HFFc6 (cell line): ENCODE measurements around the gene TFIP11. TPM values are rescaled to one million over a fixed set of nuclear protein-coding genes. Genes with fewer than 3 reads are reported as not detected.

Source experiments
- DNase-seq: peaks from one replicate; pipeline ENCODE4 v3.0.0-alpha.2; 2018
- H3K27ac Mint-ChIP-seq: 2 replicates; pipeline ENCODE4 v1.8.0; 2020; ENCODE audit warnings: mild to moderate bottlenecking, mixed read lengths
- H3K27me3 Mint-ChIP-seq: 2 replicates; pipeline ENCODE4 v1.8.0; 2021; ENCODE audit warnings: mild to moderate bottlenecking, moderate library complexity, mixed read lengths; ENCODE audit not compliant: insufficient read depth
- H3K36me3 Mint-ChIP-seq: 2 replicates; pipeline ENCODE4 v1.8.0; 2021; ENCODE audit warnings: low read depth, mixed read lengths
- H3K4me1 Mint-ChIP-seq: 2 replicates; pipeline ENCODE4 v1.8.0; 2020; ENCODE audit warnings: low read depth, mixed read lengths
- H3K4me3 Mint-ChIP-seq: 2 replicates; pipeline ENCODE4 v1.8.0; 2020; ENCODE audit warnings: mild to moderate bottlenecking, moderate library complexity, mixed read lengths
- H3K9me3 Mint-ChIP-seq: 2 replicates; pipeline ENCODE4 v1.8.0; 2020; ENCODE audit warnings: mild to moderate bottlenecking, mixed read lengths
- CTCF ChIP-seq: fragments of 200-600 bp; sonication (generic); IDR thresholded peaks from 2 replicates; pipeline ENCODE4 v1.5.0; 2021; ENCODE audit warnings: antibody characterized with exemption, mild to moderate bottlenecking
- total RNA-seq, 6 experiments: library from RNA; stranded (reverse); fragmentation: NEBNext Ultra II Directional; extraction: Animal tissue kit (Norgen Biotek cat#: 25700); gene quantifications; 2 replicates in 1 of 6; 3 replicates in 5 of 6; pipeline ENCODE4 v1.2.3, GENCODE V29; 2021

TFIP11 gene
- total RNA-seq, 6 experiments from 2014 or later, result 31.4 to 35.8 (median 33.9) TPM

GRCh38 chr22:26460202-26460601 lies 52.1 kb downstream of the TFIP11 start:
- no peaks in the 10 kb centered on the region for H3K9me3 Mint-ChIP-seq

DNA sequence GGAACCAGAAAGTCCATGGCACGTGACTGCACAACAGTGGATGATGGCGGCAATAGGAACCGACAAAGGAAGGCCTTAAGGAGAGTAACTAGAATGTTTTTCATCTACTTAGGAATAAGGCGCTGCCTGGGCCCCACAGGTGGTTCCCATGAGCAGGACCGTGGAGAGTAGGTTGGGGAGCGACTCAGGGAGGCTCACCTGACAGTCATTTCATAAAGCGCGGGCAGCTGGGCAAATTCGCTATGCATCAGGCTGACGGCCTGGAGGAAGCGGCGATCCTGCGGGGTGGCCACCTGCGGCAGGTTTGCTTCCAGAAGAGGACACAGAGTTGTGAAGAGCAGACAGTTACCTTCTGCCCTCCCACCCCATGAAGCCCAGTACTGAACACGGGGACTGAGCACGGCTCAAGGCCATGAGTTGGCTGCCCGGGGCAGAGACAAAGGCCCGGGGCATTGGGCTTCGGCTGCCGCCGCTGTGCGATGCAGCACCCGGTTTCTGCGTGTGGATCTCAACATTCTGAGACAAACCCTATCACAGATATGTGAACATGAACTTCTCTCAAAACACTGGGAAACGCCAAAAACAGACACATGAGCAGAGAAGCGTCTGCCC lies 54.5 kb downstream of the TFIP11 start:
- Mint-ChIP-seq H3K9me3 (no peaks in the 10 kb centered on the region), H3K27ac (no peak overlapping the region), H3K27me3 (peaks cover 4% of the 10 kb centered on the region; the same call in 1 of the 2 replicates), H3K4me1 (no peaks in the 10 kb centered on the region), H3K4me3 (no peak overlapping the region), H3K36me3 (peaks cover 4% of the 10 kb centered on the region; the same call in 1 of the 2 replicates)
- TF ChIP-seq CTCF, result no peak
- no peak for DNase-seq

More at GRCh38 chr22:26460202-26460601, 52.1 kb downstream of the TFIP11 start:
- peaks cover 9% of the 10 kb centered on the region; the same call in 1 of the 2 replicates for H3K4me1 Mint-ChIP-seq
- no peak for TF ChIP-seq CTCF
- peaks cover 11% of the 10 kb centered on the region for H3K36me3 Mint-ChIP-seq
- peaks cover 2% of the 10 kb centered on the region; the same call in 1 of the 2 replicates for H3K27me3 Mint-ChIP-seq
- DNase-seq, result no peak
- no peak overlapping the region for H3K27ac Mint-ChIP-seq
- no peak overlapping the region for H3K4me3 Mint-ChIP-seq

DNA sequence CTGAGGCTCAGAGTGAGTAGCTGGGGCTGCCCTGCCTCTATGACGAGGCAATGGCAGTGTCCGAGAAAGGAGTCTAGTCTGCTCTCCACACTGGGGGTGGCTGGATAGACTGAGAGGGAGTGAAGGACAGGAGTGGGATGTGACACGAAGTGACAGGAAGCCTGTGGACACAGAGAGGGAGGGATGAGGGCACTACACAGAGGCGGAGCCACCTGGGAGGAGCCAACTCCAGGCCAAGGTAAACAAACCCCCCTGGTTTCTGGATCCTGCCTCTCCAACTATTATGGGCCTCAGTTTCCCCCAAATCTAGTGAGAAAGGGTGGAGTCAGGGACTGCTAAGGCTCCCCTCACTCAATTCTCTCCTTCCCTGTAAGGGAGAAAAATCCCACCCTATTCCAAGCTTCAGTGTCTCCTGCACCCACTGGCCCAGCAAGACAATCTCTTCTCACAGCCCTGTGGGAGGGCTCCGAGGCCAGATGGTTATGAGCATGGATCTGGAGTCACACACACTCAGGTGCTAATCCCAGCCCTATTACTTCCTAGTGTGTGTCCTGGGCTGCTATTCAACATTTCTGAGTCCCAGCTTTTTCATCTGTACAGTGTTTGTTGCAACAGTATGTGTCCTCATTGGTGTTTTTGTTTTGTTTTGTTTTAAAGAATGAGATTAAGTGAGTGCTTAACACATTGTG lies 58.3 kb downstream of the TFIP11 start:
- no peak for DNase-seq
- H3K4me3 Mint-ChIP-seq, result no peak overlapping the region
- no peak overlapping the region; the same call in 1 of the 2 replicates for H3K27ac Mint-ChIP-seq
- TF ChIP-seq CTCF, result no peak
- H3K36me3 Mint-ChIP-seq, result peaks cover 4% of the 10 kb centered on the region
- H3K4me1 Mint-ChIP-seq, result no peaks in the 10 kb centered on the region
- H3K27me3 Mint-ChIP-seq, result peaks cover 2% of the 10 kb centered on the region
- H3K9me3 Mint-ChIP-seq, result no peaks in the 10 kb centered on the region

- H3K27me3 Mint-ChIP-seq, result peaks cover 2% of the 10 kb centered on the region
- no peak overlapping the region for H3K4me3 Mint-ChIP-seq
- no peak for TF ChIP-seq CTCF
Measured at GRCh38 chr22:26453216-26453615, 59.1 kb downstream of the TFIP11 start.

GRCh38 chr22:26452236-26453016 lies 59.8 kb downstream of the TFIP11 start:
- Mint-ChIP-seq H3K4me1 (no peaks in the 10 kb centered on the region), H3K36me3 (peaks cover 4% of the 10 kb centered on the region), H3K27me3 (peaks cover 2% of the 10 kb centered on the region), H3K27ac (no peak overlapping the region), H3K4me3 (no peak overlapping the region), H3K9me3 (no peaks in the 10 kb centered on the region)
- no peak for TF ChIP-seq CTCF
- no peak for DNase-seq

More at GRCh38 chr22:26453216-26453615, 59.1 kb downstream of the TFIP11 start:
- no peak overlapping the region for H3K27ac Mint-ChIP-seq
- DNase-seq, result no peak
- H3K9me3 Mint-ChIP-seq, result no peaks in the 10 kb centered on the region
- H3K4me1 Mint-ChIP-seq, result no peaks in the 10 kb centered on the region
- H3K36me3 Mint-ChIP-seq, result peaks cover 4% of the 10 kb centered on the region
